Measurements from ENCODE around the gene ADAD2.

The ADAD2 gene

DNA sequence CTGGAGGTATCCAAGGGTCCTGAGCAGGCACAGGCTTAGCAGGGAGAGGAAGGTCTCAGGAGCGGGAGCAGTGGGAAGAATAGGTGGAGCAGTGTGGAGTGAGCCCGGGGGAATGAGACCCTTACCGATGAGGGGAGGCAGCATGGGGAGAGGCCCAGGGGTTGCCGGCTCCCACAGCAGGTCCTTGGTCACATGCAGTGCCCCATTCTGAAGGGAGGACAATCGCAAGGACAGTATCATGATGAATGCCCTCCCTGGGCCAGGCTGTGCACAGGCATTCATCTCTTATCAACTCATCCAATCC lies 7.4 kb upstream of the ADAD2 start:
- Histone ChIP-seq H3K36me3 (replicated peaks; ENCODE audit: insufficient read depth, low read length) (no peaks in the 10 kb centered on the region), H4K20me1 (ENCODE audit: insufficient read depth, low read length) (no peaks in the 10 kb centered on the region), H3K9me2 (replicated peaks; ENCODE audit: insufficient read depth, low read length) (no peaks in the 10 kb centered on the region)

DNA sequence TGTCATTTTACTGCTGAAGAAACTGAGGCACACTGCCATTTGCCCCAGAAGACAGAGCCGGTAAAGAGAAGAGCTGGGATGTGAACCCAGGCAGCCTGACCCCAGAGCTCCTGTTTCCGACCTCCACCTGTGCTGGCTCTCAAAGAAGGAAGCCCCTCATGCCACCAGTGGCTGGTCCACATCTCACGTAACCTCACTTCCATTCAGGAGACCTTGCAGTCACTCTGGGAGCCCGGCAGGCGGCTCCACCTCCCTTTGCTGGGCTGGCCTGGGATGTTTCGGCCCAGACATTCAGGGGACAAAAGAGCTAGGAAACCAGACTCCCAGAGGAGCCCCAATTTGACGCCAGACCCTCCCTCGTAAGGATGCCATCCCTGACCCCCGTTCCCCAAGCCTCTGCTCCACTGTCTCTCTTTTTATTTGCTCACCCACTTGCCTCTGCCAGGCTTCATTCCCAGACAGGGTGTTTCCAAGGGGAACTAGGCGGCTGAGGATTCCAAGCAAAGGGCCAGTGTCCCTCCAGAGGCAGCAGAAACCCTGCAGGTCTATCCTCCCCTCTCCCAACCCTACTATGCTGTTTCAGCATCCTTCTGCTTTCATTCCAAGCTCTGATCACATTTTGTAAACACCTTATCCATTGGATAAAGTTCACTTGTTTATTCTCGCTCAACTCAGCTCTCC lies 6.9 kb upstream of the ADAD2 start:
- Histone ChIP-seq H3K9me2 (replicated peaks; ENCODE audit: insufficient read depth, low read length) (no peaks in the 10 kb centered on the region), H3K27ac (ENCODE audit: low read length) (no peak overlapping the region), H3K79me2 (ENCODE audit: low read length) (peaks cover 27% of the 10 kb centered on the region), H2AFZ (ENCODE audit: low read length) (no peak overlapping the region), H3F3A (ENCODE audit: insufficient read depth, low read length) (no peaks in the 10 kb centered on the region), H3K4me1 (ENCODE audit: low read length) (no peaks in the 10 kb centered on the region), H3K9me3 (replicated peaks; ENCODE audit: insufficient read depth, low read length) (no peaks in the 10 kb centered on the region), H3K36me3 (replicated peaks; ENCODE audit: insufficient read depth, low read length) (no peaks in the 10 kb centered on the region), H3K4me3 (ENCODE audit: low read length) (no peak overlapping the region), H3K27me3 (replicated peaks; ENCODE audit: insufficient read depth, low read length) (no peaks in the 10 kb centered on the region), H4K20me1 (ENCODE audit: insufficient read depth, low read length) (no peaks in the 10 kb centered on the region), H3K4me2 (ENCODE audit: low read depth, low read length) (no peak overlapping the region), H3K9ac (ENCODE audit: low read length) (no peak overlapping the region)
- no peak for DNase-seq
- TF ChIP-seq EZH2phosphoT487 (IDR thresholded peaks at IDR 0.05; ENCODE audit: low read length): no peak
- TF ChIP-seq, protein P1, sequence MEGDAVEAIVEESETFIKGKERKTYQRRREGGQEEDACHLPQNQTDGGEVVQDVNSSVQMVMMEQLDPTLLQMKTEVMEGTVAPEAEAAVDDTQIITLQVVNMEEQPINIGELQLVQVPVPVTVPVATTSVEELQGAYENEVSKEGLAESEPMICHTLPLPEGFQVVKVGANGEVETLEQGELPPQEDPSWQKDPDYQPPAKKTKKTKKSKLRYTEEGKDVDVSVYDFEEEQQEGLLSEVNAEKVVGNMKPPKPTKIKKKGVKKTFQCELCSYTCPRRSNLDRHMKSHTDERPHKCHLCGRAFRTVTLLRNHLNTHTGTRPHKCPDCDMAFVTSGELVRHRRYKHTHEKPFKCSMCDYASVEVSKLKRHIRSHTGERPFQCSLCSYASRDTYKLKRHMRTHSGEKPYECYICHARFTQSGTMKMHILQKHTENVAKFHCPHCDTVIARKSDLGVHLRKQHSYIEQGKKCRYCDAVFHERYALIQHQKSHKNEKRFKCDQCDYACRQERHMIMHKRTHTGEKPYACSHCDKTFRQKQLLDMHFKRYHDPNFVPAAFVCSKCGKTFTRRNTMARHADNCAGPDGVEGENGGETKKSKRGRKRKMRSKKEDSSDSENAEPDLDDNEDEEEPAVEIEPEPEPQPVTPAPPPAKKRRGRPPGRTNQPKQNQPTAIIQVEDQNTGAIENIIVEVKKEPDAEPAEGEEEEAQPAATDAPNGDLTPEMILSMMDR (IDR thresholded peaks at IDR 0.05; ENCODE audit: low read length): no peak

More for the DNA sequence above, 7.4 kb upstream of the ADAD2 start:
- TF ChIP-seq EZH2 (optimal IDR thresholded peaks at IDR 0.05; ENCODE audit: low read depth, low read length): no peak
- TF ChIP-seq, protein P1 (IDR thresholded peaks at IDR 0.05; ENCODE audit: low read length): no peak
- no peak for TF ChIP-seq EZH2phosphoT487 (IDR thresholded peaks at IDR 0.05; ENCODE audit: low read length)
- Histone ChIP-seq H3K4me3 (ENCODE audit: low read length) (no peak overlapping the region), H3K27ac (ENCODE audit: low read length) (no peak overlapping the region), H3K4me1 (ENCODE audit: low read length) (no peaks in the 10 kb centered on the region), H3F3A (ENCODE audit: insufficient read depth, low read length) (no peaks in the 10 kb centered on the region), H3K9me3 (replicated peaks; ENCODE audit: insufficient read depth, low read length) (no peaks in the 10 kb centered on the region), H3K4me2 (ENCODE audit: low read depth, low read length) (no peak overlapping the region), H3K79me2 (ENCODE audit: low read length) (peaks cover 27% of the 10 kb centered on the region), H3K9ac (ENCODE audit: low read length) (no peak overlapping the region), H3K27me3 (replicated peaks; ENCODE audit: insufficient read depth, low read length) (no peaks in the 10 kb centered on the region), H2AFZ (ENCODE audit: low read length) (no peak overlapping the region)
- no peak for DNase-seq

DNA sequence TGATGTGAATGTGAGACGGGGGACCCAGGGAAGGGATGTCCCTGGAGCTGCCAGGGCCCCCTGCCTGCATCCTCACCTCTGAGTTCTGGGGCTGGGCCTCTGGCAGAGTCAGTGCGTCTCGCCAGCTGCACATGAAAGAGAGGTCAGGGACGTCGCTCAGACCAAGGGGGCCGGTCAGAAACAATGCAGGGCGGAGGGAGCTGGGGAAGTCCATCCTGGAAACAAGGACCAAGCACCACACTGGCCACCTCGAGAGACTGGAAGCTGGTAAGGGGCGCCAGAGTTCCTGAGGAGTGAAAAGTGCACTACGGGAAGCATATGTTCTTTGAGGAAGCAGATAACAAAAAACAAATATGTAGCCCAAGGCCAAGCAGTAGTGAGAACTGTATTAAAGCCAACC lies 6.2 kb upstream of the ADAD2 start:
- no peak overlapping the region for H3K4me3 ChIP-seq (ENCODE audit: low read length)
- no peaks in the 10 kb centered on the region for H3K9me2 ChIP-seq (replicated peaks; ENCODE audit: insufficient read depth, low read length)
- H3K4me2 ChIP-seq (ENCODE audit: low read depth, low read length): no peak overlapping the region
- no peak overlapping the region for H3K27ac ChIP-seq (ENCODE audit: low read length)
- H3F3A ChIP-seq (ENCODE audit: insufficient read depth, low read length): no peaks in the 10 kb centered on the region
- no peaks in the 10 kb centered on the region for H3K9me3 ChIP-seq (replicated peaks; ENCODE audit: insufficient read depth, low read length)
- no peaks in the 10 kb centered on the region for H3K36me3 ChIP-seq (replicated peaks; ENCODE audit: insufficient read depth, low read length)
- no peak overlapping the region for H2AFZ ChIP-seq (ENCODE audit: low read length)
- H3K79me2 ChIP-seq (ENCODE audit: low read length): peaks cover 27% of the 10 kb centered on the region
- no peaks in the 10 kb centered on the region for H3K27me3 ChIP-seq (replicated peaks; ENCODE audit: insufficient read depth, low read length)
- DNase-seq: no peak
- no peaks in the 10 kb centered on the region for H4K20me1 ChIP-seq (ENCODE audit: insufficient read depth, low read length)
- TF ChIP-seq EZH2phosphoT487 (IDR thresholded peaks at IDR 0.05; ENCODE audit: low read length): no peak
- TF ChIP-seq, protein P1 (IDR thresholded peaks at IDR 0.05; ENCODE audit: low read length): no peak
- TF ChIP-seq EZH2 (optimal IDR thresholded peaks at IDR 0.05; ENCODE audit: low read depth, low read length): no peak
- no peaks in the 10 kb centered on the region for H3K4me1 ChIP-seq (ENCODE audit: low read length)
- no peak overlapping the region for H3K9ac ChIP-seq (ENCODE audit: low read length)

Measured in MM.1S (cell line).